KBM-7 (cell line): ENCODE measurements around the gene LEKR1.

Experiments
- DNase-seq: peaks from one replicate; pipeline ENCODE4 v3.0.0-alpha.2; 2015
- in situ Hi-C: fragments of 300-500 bp; cut with MboI; formaldehyde crosslinking; loops from 2 replicates; pipeline ENCODE4 v1.14.3; 2020; ENCODE audit warnings: low sequenced_read_pairs, low pct_unique_long_range_greater_than_20kb, mixed read lengths

The LEKR1 gene

DNA sequence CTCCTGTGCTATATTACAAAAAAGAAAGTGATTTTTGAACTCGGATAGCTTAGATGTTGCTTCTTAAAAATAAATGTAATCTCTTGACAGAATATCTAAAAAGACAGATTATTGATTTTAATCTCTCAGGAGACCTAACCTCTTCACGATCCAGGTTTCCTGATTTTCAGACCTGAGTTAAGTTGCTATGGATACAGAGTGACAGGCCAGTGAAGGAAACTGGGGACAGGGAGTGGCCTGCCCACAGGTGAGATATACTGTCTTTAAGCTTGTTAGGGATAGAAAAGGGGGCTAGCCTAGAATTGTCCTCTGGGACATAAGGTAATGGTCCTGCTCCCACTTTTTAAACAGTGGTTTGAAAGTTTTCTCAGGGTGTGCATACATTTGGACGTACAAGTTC is 260.6 kb downstream of the LEKR1 start:
- in situ Hi-C loops = loop anchor here (10.0 to 25.0 kb wide), 2 partner anchors 412 to 549 kb away; partner anchors contain the start of gene TIPARP
- no peak for DNase-seq

DNA sequence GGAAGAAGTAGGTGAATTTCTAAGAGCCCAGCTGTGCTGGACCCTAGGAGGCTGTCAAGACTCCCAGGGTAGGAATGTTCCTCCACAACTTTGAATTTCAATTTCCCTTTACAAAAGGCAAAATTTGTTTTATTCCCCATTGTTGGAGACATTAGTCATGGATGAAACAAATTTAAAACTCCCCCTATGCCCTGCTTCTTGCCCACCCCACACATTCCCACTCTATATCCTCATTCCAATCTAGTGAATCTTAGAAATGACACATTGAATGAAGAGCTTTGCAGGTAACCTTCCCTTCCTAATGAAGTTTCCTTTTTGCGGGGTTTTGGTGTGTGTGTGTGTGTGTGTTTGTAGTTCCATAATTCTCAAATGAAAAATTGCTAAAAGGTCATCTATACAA is 261.2 kb downstream of the LEKR1 start:
- no peak for DNase-seq
- in situ Hi-C loops = loop anchor here (10.0 to 25.0 kb wide), 2 partner anchors 413 to 550 kb away; partner anchors contain the start of gene TIPARP

DNA sequence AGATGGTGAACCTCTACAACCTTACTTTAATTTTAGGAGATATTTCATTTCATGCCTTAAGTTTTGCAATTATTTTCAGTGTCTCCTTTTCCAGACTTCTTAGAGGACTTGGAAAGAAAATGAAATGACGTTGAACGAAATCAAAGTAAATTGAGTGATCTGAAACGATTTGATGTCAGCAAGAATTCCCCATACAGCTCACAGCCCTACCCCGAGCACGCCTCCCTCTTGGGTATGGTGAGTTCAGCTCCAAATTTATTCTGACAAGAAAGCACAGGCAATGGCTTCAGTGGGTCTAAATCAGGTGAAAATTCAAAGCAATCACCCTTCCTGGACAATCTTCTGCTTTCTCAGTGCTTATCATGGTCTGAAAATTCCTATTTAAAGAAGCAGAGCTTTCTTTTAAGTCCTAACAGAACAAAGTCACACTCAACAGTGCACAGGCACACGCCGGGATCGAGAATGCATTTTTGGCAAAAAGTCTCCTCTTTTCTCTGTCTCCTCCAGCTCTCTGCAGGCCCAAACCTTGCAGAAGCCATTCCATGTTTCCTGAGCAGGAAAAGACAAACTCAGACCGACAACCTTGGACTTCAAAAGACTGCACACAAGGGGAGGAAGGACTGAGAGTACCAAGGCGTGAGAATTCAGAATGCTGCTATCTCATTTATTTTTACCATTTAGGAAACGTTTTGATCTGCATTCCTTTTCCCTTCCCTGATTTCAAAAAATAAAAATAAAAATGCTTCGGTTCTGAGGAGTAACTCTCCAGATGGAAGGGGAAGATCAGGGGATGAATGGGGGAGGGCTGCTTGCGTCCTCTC is 261.8 kb downstream of the LEKR1 start:
- in situ Hi-C loops = loop anchor here (10.0 to 25.0 kb wide), 2 partner anchors 413 to 551 kb away; partner anchors contain the start of gene TIPARP
- peak; percentile 6 for DNase-seq

DNA sequence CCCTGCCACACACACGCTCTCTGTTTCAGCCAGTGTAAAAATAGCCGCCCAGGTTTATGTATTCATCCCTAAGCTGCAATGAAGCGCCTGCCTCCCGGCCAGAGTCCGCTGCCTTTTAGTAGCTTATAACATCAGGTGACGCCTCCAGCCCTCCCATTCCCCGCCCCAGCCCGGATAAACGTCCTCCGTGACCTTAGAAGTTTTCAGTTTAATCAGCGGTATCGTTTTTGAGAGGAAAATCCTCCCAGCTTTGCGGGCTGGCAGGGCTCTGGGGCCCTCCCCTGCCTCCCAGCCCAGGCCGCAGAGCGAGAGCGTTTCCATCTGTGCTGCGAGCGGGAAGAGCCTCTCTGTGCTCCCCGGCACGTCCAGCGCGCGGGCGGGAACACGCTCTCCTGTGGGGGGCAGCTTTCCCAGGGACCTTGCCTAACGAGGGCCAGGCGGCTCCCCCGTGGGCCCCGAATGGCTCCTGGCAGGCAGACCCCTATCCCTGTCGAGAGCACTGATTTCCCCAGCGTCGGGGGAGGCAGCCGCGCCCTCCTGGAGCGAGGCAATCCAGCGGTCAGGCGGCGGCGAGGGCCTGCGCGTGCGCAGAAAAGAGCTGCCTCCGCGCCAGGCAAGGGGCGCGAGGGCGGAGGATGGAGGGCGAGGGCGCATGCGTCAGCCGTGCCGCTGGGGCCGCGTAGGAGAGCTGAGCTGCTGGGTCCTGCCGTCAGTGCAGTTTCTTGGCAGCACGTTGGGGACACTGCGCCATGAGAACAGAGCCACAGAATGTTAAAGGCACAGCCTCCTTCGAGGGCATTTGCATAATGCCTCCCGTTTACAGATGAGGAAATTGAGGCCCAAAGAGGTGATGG is 262.7 kb downstream of the LEKR1 start:
- peak; percentile 95 for DNase-seq
- in situ Hi-C loops = loop anchor here (10.0 to 25.0 kb wide), 2 partner anchors 414 to 552 kb away; partner anchors contain the start of gene TIPARP

DNA sequence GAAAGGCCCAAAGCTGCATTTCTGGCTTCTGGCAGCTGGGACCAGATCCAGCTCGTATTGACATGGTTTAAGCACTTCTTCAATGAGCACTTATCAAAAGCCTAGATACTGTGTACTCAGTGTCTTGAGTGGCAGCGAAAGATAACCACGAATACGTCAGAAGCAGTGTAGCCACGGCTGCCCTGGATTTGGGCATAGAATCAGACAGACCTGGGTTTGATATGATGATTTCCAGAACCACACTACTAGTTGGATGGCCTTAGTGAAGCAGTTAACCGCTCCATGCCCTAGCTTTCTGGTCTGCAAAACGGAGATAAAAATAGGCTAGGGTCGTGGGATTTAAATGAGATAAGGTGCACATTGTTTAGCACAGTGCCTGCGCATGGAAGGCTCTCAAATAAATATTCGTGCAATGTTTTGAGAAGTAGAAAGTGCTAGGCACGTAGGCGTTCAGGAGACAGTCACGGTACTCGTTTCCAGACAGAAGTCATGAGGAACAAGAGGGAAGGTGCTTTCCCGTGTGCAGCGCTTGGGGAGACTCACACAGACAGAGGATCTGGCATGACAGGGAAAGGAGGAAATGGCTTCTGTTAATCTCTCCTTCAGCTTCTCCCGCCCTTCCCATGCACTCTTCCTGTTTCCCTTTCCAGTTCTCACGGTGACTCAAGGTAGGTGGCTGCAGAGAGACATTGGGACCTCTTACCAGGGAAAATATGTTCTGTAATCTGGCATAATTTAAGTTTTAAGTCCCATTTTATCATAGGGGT is 263.5 kb downstream of the LEKR1 start:
- DNase-seq = peak; percentile 66
- in situ Hi-C loops = loop anchor here (10.0 to 25.0 kb wide), 2 partner anchors 415 to 552 kb away; partner anchors contain the start of gene TIPARP

DNA sequence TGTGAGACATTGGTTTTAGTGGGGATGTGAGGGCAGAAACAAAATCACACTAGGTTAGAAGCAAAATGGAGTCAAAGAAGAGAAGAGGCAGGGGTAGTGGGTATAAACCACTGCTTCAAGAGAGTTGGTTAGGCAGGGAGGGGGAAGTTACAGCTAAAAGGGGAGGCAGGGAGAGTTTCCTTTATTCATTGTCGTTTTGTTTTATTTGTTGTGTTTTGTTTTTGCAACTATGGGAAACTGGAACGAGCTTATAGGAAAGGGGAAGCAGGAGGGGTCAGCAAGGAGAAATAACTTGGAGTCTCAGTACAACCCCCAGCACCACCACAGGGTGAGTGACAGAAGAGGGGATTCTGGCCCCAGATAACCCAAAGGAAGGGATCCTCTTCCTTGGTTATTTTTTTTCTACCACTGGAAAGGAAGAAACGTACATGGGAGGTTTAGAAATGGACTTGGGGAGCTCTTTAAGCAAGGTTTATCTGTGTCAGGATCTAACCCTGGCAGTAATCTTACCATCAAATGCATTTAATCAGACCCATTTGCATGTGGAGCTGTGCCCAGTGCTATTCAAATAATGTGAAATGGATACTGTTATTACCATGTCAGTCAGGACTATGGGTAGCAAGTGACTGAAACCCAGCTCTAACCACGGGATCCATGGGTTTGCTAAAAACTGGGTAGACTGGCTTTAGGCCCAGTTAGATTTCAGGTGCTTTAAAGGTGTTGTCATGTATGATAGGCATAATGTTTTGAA is 265.1 kb downstream of the LEKR1 start:
- in situ Hi-C loops = loop anchor here (25.0 kb wide), 1 partner anchor 554 kb away; no protein-coding TSS in a partner anchor
- peak; percentile 55 for DNase-seq

DNA sequence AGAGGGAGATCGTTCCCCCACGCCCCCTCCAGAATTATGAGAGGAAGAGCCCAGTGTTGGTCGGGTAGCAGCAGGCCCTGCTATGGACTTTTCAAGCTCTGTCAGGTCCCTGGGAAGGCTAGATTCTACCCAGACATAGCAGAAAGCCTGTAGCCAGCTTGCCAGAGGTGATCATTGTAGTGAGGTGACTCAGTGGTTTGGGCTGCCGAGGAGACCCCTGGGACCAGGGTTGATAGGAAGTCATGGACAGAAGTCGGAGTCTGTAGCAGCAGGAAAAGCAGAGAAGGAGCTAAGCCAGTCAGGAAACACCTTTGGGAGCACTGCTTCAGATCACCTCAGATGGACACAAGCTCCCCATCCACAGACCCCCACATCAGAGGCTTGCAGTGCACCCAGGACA is 266.1 kb downstream of the LEKR1 start:
- DNase-seq = no peak
- in situ Hi-C loops = loop anchor here (25.0 kb wide), 1 partner anchor 555 kb away; no protein-coding TSS in a partner anchor

DNA sequence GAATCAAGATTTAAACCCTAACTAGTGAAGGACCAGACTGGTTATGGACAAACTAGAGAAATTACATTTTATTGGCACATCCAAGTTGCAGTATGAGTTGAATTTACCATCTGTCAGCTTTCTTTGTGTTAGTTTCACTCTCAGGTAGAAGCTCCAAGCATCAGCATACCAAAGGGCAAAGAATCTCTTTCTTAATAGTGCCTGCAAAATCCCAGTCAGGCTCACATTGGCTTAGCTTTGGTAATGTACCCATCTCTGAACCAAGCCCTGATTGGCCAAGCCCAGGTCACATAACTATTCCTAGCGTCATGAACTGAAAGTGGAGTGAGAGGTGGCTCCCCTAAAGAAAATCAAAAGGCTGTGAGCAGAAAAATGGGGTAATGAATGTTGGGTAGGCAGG is 266.9 kb downstream of the LEKR1 start:
- in situ Hi-C loops = loop anchor here (25.0 kb wide), 1 partner anchor 556 kb away; no protein-coding TSS in a partner anchor
- no peak for DNase-seq

DNA sequence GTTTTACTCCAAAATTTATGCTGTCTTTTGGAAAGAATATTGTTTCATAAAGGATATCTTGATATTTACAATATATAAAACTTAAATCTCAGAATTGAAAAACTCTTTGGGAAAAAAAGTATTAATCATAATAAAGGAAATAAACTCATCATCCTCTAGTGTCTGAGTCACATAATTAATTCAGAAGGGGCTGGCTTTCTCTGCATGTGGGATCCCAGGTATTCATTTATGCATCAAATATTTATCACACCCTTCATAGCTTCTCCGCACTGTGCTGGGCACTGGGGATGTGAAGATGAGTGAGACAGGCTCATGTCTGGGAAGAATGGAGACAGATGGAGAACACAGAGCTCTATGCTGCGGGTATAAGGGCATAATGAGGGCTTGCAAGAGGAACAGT is 268.1 kb downstream of the LEKR1 start:
- in situ Hi-C loops = loop anchor here (25.0 kb wide), 1 partner anchor 557 kb away; no protein-coding TSS in a partner anchor
- no peak for DNase-seq

DNA sequence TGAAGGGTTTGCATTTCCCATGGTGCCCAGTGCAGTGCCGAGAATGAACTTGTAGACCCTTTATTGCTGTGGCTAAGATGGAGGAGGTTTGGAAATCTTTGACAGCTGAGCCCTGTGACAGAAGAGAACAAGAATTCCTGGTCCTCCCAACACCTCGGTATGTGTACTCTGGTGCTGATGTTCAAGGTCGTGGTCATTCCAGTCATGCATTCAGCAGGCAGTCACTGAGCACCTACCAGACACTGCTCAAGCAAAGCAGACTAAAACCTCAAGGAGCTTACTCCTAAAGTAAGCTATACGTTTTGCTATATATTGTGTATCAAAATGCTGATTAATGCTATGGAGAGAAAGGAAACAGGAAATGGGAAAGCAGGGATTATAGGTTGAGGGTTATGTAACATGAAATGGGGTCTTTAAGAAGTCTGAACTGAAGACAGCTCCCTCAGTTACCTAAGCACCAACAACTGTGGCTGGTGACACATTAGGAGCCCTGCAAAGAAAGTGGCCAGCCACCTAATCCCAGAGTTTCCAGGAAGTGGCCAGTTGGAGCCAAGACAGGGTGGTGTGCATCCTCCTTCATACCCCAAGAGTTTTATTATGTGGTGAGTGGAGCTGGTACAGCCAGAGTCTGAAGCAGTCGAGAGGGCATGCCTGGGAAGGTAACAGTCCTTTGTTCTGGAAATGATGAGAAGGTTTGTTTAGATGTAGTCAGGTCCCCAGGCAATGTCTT is 268.8 kb downstream of the LEKR1 start:
- no peak for DNase-seq
- in situ Hi-C loops = loop anchor here (25.0 kb wide), 1 partner anchor 558 kb away; no protein-coding TSS in a partner anchor
